Measurements from ENCODE around the gene DLL3. TPM values are rescaled to one million over a fixed set of nuclear protein-coding genes. Genes with fewer than 3 reads are reported as not detected.

The DLL3 gene
- total RNA-seq, 3 donors from 2014 or later (not counting 1 experiment from before 2014, with no cell fraction given) = not detected

DNA sequence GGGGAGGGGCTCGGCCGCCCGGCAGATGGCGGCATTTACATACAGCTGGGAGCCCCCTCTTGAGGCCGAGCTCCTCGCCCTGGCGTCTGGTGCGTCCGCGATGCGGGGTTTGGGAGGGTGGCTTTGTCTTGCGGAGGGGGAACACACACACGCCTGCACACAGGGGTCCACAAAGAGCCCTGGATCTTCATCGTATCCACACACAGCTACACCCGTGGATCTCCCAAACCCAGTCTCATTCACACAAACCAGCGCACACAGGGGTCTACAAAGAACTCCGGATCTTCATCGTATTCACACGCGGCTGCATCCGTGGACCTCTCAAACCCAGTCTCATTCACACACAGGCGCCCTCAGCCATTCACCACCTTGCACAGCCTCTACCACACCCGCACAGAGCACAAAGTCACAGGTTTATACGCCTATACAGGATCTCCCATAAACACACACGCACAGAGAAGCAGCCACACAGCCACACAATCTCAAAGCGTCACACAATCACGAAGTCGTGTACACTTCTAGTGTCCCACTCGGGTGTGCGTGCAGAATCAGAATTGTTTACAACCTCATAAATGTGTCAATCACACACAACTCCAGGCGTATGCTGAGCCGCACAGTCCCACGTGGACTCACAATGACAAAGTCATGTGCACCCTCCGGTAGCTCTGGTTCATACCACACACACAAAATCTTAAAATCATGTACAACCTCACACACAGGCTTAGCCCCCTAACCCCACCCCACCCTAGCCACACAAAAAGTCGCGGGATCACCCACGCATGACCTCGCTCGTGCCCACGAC is 550 bp upstream of the DLL3 start:
- intact Hi-C loops (cut with micrococcal nuclease) = no loop called here
- Mint-ChIP-seq H3K9me3 (no peaks in the 10 kb centered on the region), H3K36me3 (no peaks in the 10 kb centered on the region), H3K4me3 (peak overlapping the region; percentile 38), H3K4me1 (peaks cover 14 to 27% of the 10 kb centered on the region in 2 donors), H3K27ac (peak overlapping the region in 1 of 2 donors; percentile 11), H3K27me3 (ENCODE audit: low read depth in 2 of 2) (peaks cover 36 to 39% of the 10 kb centered on the region in 2 donors)
- Histone ChIP-seq H3K27me3 (ENCODE audit: control insufficient read depth, insufficient read depth, low read length) (peaks cover 28% of the 10 kb centered on the region), H3K36me3 (ENCODE audit: control insufficient read depth, insufficient read depth, low read length) (no peaks in the 10 kb centered on the region), H3K4me1 (ENCODE audit: control insufficient read depth, insufficient read depth, low read length) (peaks cover 26% of the 10 kb centered on the region), H3K9me3 (ENCODE audit: control insufficient read depth, insufficient read depth, low read length) (no peaks in the 10 kb centered on the region), H3K4me3 (ENCODE audit: low read length) (no peak overlapping the region), H3K27ac (ENCODE audit: low read length) (no peak overlapping the region)
- DNase-seq (peak in 1 of 2 donors; percentile 53), ATAC-seq (peak; percentile 25 to 38 (median 30))
- TF ChIP-seq, protein P1, sequence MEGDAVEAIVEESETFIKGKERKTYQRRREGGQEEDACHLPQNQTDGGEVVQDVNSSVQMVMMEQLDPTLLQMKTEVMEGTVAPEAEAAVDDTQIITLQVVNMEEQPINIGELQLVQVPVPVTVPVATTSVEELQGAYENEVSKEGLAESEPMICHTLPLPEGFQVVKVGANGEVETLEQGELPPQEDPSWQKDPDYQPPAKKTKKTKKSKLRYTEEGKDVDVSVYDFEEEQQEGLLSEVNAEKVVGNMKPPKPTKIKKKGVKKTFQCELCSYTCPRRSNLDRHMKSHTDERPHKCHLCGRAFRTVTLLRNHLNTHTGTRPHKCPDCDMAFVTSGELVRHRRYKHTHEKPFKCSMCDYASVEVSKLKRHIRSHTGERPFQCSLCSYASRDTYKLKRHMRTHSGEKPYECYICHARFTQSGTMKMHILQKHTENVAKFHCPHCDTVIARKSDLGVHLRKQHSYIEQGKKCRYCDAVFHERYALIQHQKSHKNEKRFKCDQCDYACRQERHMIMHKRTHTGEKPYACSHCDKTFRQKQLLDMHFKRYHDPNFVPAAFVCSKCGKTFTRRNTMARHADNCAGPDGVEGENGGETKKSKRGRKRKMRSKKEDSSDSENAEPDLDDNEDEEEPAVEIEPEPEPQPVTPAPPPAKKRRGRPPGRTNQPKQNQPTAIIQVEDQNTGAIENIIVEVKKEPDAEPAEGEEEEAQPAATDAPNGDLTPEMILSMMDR (IDR thresholded peaks at IDR 0.05) = no peak
- 1% methylated on average over 40 of the region's 40 CpGs for WGBS (ENCODE audit: insufficient coverage)

DNA sequence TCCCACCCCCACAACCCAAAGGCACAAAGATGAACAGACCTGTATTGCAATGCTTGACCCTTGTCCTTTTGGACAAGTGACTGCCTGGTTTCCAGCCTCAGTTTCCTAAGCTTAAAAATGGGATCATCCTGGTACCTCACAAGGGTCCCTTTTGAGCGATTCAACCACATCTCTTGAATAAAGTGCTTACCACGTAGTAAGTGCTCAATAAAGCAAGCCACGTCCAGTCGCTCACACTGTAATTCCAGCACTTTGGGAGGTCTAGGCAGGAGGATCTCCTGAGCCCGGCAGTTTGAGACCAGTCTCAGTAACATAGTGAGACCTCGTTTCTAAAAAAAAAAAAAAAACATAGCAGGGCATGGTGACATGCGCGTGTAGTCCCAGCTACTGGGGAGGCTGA is 1.2 kb downstream of the DLL3 start:
- H3K4me1 Mint-ChIP-seq = peaks cover 19 to 37% of the 10 kb centered on the region in 2 donors
- H3K27ac Mint-ChIP-seq = no peak overlapping the region
- Histone ChIP-seq H3K27me3 (ENCODE audit: control insufficient read depth, insufficient read depth, low read length) (peaks cover 35% of the 10 kb centered on the region), H3K9me3 (ENCODE audit: control insufficient read depth, insufficient read depth, low read length) (no peaks in the 10 kb centered on the region), H3K36me3 (ENCODE audit: control insufficient read depth, insufficient read depth, low read length) (no peaks in the 10 kb centered on the region), H3K4me3 (ENCODE audit: low read length) (no peak overlapping the region), H3K27ac (ENCODE audit: low read length) (no peak overlapping the region), H3K4me1 (ENCODE audit: control insufficient read depth, insufficient read depth, low read length) (peaks cover 26% of the 10 kb centered on the region)
- intact Hi-C loops (cut with micrococcal nuclease) = no loop called here
- peak overlapping the region; percentile 65 for H3K4me3 Mint-ChIP-seq
- H3K27me3 Mint-ChIP-seq (ENCODE audit: low read depth in 2 of 2) = peaks cover 53% of the 10 kb centered on the region in 2 donors
- DNase-seq = no peak
- no peaks in the 10 kb centered on the region for H3K36me3 Mint-ChIP-seq
- whole genome bisulfite sequencing (ENCODE audit: insufficient coverage) = 83% methylated on average over 6 of the region's 8 CpGs
- no peak for ATAC-seq
- TF ChIP-seq, protein P1 (IDR thresholded peaks at IDR 0.05) = no peak
- H3K9me3 Mint-ChIP-seq = no peaks in the 10 kb centered on the region

DNA sequence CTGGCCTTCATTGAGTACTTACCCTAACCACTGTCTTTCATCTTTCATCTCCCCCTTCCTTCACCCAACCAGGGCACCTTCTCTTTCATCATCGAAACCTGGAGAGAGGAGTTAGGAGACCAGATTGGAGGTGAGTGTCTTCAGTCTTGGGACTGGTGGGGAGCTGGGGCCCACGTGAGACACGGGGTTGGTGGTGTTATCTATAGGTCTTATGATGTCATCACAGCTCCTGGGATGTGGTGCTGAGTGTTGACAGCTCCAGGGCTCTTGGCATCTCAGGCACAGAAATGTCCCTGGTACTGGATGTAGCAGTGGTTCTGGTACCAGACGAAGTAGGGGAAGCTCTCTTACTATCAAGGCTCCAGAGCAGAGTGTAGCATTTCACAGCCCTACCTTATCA is 1.8 kb downstream of the DLL3 start:
- intact Hi-C loops (cut with micrococcal nuclease) = no loop called here
- Mint-ChIP-seq H3K4me3 (no peak overlapping the region), H3K27ac (no peak overlapping the region), H3K27me3 (ENCODE audit: low read depth in 2 of 2) (peaks cover 55 to 59% of the 10 kb centered on the region in 2 donors), H3K36me3 (no peaks in the 10 kb centered on the region), H3K9me3 (no peaks in the 10 kb centered on the region), H3K4me1 (peaks cover 19 to 37% of the 10 kb centered on the region in 2 donors)
- 48% methylated on average over 2 of the region's 4 CpGs for WGBS (ENCODE audit: insufficient coverage)
- no peaks in the 10 kb centered on the region for H3K36me3 ChIP-seq (ENCODE audit: control insufficient read depth, insufficient read depth, low read length)
- H3K4me3 ChIP-seq (ENCODE audit: low read length) = no peak overlapping the region
- TF ChIP-seq, protein P1 (IDR thresholded peaks at IDR 0.05) = no peak
- H3K27me3 ChIP-seq (ENCODE audit: control insufficient read depth, insufficient read depth, low read length) = peaks cover 38% of the 10 kb centered on the region
- H3K27ac ChIP-seq (ENCODE audit: low read length) = no peak overlapping the region
- no peak for DNase-seq
- H3K4me1 ChIP-seq (ENCODE audit: control insufficient read depth, insufficient read depth, low read length) = peaks cover 26% of the 10 kb centered on the region
- H3K9me3 ChIP-seq (ENCODE audit: control insufficient read depth, insufficient read depth, low read length) = no peaks in the 10 kb centered on the region
- ATAC-seq = no peak
